SU-DHL-6 (cell line): ENCODE data around the gene WDR81.
"Not testable (repeated sequence)": the region's sequence is repeated elsewhere in the genome, so short reads cannot be mapped to it uniquely, and the experiment has no call there.

ENCODE experiments used
- H2AFZ ChIP-seq: fragments of 200-600 bp; sonication (generic); 2 replicates; pipeline ENCODE4 v1.6.1; 2014; ENCODE audit warnings: low read depth, mild to moderate bottlenecking, moderate library complexity, mixed read lengths, antibody characterized with exemption, low read length; ENCODE audit not compliant: severe bottlenecking
- H3F3A ChIP-seq: fragments of 200-600 bp; shearing (Covaris generic); 2 replicates; pipeline ENCODE4 v1.6.0; 2016; ENCODE audit warnings: antibody characterized with exemption, mild to moderate bottlenecking; ENCODE audit not compliant: insufficient read depth
- H3K27ac ChIP-seq: fragments of 200-600 bp; sonication (generic); 2 replicates; pipeline ENCODE4 v1.5.1; 2016; ENCODE audit warnings: low read depth, mild to moderate bottlenecking, low read length, moderate library complexity, mixed read lengths
- H3K27me3 ChIP-seq: fragments of 200-600 bp; sonication (generic), shearing (Covaris generic); 2 replicates; pipeline ENCODE4 v1.6.0; 2014; ENCODE audit warnings: mild to moderate bottlenecking, low read length
- H3K36me3 ChIP-seq: fragments of 200-600 bp; sonication (generic); 2 replicates; pipeline ENCODE4 v1.6.1; 2014; ENCODE audit warnings: mild to moderate bottlenecking, low read length, mixed read lengths
- H3K4me2 ChIP-seq: fragments of 300-600, 200-600 bp; shearing (Covaris generic), sonication (generic); 2 replicates; pipeline ENCODE4 v1.6.0; 2014; ENCODE audit warnings: low read length, low read depth, mild to moderate bottlenecking; ENCODE audit not compliant: poor library complexity, severe bottlenecking
- H3K4me3 ChIP-seq: fragments of 200-600 bp; sonication (generic); 2 replicates; pipeline ENCODE4 v1.5.1; 2014; ENCODE audit warnings: antibody characterized with exemption, low read length, mild to moderate bottlenecking, mixed read lengths; ENCODE audit not compliant: insufficient read depth, poor library complexity, severe bottlenecking
- H3K79me2 ChIP-seq: fragments of 200-600 bp; sonication (generic); 2 replicates; pipeline ENCODE4 v1.6.1; 2014; ENCODE audit warnings: mild to moderate bottlenecking, low read length, moderate library complexity; ENCODE audit not compliant: insufficient read depth
- H3K9ac ChIP-seq: fragments of 200-600 bp; sonication (generic); 2 replicates; pipeline ENCODE4 v1.7.0; 2014; ENCODE audit warnings: mild to moderate bottlenecking, low read length
- H3K9me2 ChIP-seq: fragments of 200-600 bp; sonication (generic); replicated peaks from 2 replicates; pipeline ENCODE4 v1.6.1; 2014; ENCODE audit warnings: low read length; ENCODE audit not compliant: insufficient read depth
- H3K9me3 ChIP-seq: fragments of 200-600 bp; sonication (generic); 2 replicates; pipeline ENCODE4 v1.6.1; 2014; ENCODE audit warnings: low read length, mixed read lengths; ENCODE audit not compliant: insufficient read depth
- H4K20me1 ChIP-seq: fragments of 200-600 bp; sonication (generic); 2 replicates; pipeline ENCODE4 v1.6.1; 2014; ENCODE audit warnings: low read depth, mild to moderate bottlenecking, antibody characterized with exemption, low read length, moderate library complexity, mixed read lengths
- EZH2phosphoT487 ChIP-seq: fragments of 200-600 bp; sonication (generic), shearing (Covaris generic); conservative IDR thresholded peaks from 2 replicates; pipeline ENCODE4 v1.6.1; 2018; ENCODE audit warnings: mild to moderate bottlenecking, antibody characterized with exemption, low read length, moderate library complexity, mixed read lengths
- TF ChIP-seq, protein P1 (sequence below): fragments of 200-600 bp; sonication (generic); IDR thresholded peaks from one replicate; pipeline ENCODE4 v1.5.1; 2017; ENCODE audit warnings: antibody characterized with exemption, mild to moderate bottlenecking, low read length, moderate library complexity; ENCODE audit not compliant: insufficient read depth, poor library complexity, severe bottlenecking

The WDR81 gene

DNA sequence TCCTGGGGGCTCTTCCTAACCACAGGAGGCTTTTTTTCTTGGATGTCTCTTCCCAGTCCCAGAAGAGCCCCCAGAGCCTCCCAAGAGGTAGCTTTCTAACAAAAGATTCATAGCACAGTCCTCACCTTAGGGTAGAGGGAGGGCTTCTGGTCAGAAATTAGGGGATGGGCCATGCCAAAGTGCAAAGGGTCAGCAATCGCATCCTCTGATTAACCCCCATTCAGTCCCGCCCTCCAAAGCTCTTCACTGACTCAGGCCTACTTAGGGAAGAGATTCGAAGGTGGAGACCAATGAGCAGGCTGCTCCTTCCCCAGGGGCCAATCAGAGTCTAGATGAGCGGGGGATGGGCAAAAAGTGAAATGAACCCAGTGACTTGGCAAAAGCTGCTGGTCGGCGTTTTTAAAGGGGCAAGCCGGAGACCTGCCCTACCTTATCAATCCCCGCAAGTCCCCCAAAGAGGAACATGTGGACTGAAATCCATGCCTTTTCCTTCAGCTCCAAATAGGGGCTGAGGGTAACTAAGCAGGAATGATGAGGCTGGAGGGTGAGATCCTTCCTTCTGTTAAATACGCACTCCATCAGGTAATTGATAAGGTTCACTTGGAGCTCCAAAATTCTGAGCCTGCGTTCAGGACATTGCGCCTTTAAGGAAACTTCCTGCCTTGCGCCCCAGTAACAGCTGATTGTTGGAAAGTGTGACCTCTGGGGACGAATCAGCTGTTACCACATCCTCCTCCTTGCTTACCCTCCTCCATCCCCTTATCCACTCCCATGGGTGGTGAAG lies 7.4 kb upstream of the WDR81 start:
- Histone ChIP-seq H3K4me3 (peak overlapping the region; percentile 69), H2AFZ (peak overlapping the region; percentile 36)

DNA sequence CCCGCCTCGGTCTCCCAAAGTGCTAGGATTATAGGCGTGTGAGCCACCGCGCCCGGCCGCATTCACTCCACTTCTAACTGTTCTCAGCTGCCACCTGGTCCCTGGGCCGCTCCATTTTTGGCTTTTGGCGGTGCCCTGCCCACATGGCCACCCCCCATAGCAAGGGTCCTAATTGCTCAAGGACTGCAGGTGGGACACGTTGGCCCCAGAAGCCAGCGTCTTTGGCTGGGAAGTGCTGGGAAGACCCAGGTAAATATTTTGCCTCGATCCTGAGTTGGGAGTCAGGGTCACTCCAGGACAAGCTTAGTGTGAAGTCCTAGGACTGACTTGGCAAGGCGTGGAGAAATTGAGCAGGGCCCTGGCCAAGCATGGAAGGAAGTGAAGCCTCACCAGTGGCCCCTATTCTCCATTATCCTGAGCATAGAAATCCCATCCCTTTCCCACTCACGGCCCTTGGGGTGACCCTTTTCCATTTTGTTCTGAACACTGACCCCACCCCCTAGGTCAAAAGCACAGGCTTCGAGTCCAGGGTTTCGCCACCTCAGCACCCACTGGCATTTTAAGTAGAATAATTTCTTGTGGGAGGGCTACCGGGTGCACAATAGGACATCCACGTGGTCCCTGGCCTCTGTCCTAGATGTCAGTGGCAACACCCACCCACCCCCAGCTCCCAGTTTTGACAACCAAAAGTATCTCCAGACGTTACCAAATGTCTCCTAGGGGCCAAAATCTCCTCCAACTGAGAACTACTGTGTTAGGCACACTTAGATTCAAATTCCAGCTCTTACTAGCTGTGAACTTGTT lies 5.9 kb upstream of the WDR81 start:
- Histone ChIP-seq H4K20me1 (no peaks in the 10 kb centered on the region), H2AFZ (no peak overlapping the region), H3K27me3 (no peaks in the 10 kb centered on the region), H3K9ac (no peak overlapping the region), H3K79me2 (no peaks in the 10 kb centered on the region), H3K9me3 (no peaks in the 10 kb centered on the region), H3F3A (peaks cover 16% of the 10 kb centered on the region; the same call in 1 of the 2 replicates), H3K4me2 (no peak overlapping the region), H3K4me3 (no peak overlapping the region), H3K9me2 (no peaks in the 10 kb centered on the region), H3K27ac (no peak overlapping the region), H3K36me3 (no peaks in the 10 kb centered on the region)
- no peak for TF ChIP-seq EZH2phosphoT487
- TF ChIP-seq, protein P1, sequence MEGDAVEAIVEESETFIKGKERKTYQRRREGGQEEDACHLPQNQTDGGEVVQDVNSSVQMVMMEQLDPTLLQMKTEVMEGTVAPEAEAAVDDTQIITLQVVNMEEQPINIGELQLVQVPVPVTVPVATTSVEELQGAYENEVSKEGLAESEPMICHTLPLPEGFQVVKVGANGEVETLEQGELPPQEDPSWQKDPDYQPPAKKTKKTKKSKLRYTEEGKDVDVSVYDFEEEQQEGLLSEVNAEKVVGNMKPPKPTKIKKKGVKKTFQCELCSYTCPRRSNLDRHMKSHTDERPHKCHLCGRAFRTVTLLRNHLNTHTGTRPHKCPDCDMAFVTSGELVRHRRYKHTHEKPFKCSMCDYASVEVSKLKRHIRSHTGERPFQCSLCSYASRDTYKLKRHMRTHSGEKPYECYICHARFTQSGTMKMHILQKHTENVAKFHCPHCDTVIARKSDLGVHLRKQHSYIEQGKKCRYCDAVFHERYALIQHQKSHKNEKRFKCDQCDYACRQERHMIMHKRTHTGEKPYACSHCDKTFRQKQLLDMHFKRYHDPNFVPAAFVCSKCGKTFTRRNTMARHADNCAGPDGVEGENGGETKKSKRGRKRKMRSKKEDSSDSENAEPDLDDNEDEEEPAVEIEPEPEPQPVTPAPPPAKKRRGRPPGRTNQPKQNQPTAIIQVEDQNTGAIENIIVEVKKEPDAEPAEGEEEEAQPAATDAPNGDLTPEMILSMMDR: no peak

More for the DNA sequence above, 7.4 kb upstream of the WDR81 start:
- H3K9me2 ChIP-seq: no peaks in the 10 kb centered on the region
- no peaks in the 10 kb centered on the region for H3K9me3 ChIP-seq
- H3F3A ChIP-seq: 0 out of 2 replicates have a peak, but pooled peaks cover 10% of the 10 kb centered on the region
- H4K20me1 ChIP-seq: no peaks in the 10 kb centered on the region
- peak overlapping the region; percentile 85 for H3K27ac ChIP-seq
- no peaks in the 10 kb centered on the region for H3K79me2 ChIP-seq
- peak overlapping the region; percentile 67 for H3K4me2 ChIP-seq
- H3K36me3 ChIP-seq: no peaks in the 10 kb centered on the region
- H3K27me3 ChIP-seq: no peaks in the 10 kb centered on the region
- TF ChIP-seq EZH2phosphoT487: no peak
- TF ChIP-seq, protein P1: no peak
- peak overlapping the region; percentile 78 for H3K9ac ChIP-seq

DNA sequence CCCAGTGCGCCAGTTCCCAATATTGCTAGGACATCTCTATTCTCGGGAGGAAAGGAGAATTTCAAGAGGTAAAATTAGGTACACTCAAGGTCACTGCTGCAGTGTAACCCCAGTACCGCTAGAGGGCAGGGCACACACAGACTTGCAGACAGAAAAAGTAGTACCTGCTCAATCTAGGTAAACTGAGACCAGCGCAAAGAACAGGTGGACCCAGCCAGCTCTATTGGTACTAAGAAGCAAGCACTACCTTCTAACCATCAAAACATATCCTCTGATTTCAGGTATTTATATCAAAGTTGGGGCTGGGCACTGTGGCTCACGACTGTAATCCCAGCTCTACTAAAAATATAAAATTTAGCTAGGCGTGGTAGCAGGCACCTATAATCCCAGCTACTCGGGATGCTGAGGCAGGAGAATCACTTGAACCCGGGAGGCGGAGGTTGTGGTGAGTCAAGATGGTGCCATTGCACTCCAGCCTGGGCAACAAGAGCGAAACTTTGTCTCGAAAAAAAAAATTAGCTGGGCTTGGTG lies 3.6 kb upstream of the WDR81 start:
- Histone ChIP-seq H3K79me2 (peaks cover 11% of the 10 kb centered on the region; the same call in 1 of the 2 replicates), H3K9me3 (no peaks in the 10 kb centered on the region), H3K9me2 (no peaks in the 10 kb centered on the region), H2AFZ (peak overlapping the region; percentile 3), H3K4me2 (peak overlapping the region; percentile 43), H3K36me3 (no peaks in the 10 kb centered on the region), H4K20me1 (no peaks in the 10 kb centered on the region), H3K9ac (no peak overlapping the region), H3K4me3 (no peak overlapping the region), H3F3A (peaks cover 20% of the 10 kb centered on the region; the same call in 1 of the 2 replicates), H3K27me3 (no peaks in the 10 kb centered on the region), H3K27ac (no peak overlapping the region)
- TF ChIP-seq, protein P1: peak; percentile 91
- no peak for TF ChIP-seq EZH2phosphoT487

DNA sequence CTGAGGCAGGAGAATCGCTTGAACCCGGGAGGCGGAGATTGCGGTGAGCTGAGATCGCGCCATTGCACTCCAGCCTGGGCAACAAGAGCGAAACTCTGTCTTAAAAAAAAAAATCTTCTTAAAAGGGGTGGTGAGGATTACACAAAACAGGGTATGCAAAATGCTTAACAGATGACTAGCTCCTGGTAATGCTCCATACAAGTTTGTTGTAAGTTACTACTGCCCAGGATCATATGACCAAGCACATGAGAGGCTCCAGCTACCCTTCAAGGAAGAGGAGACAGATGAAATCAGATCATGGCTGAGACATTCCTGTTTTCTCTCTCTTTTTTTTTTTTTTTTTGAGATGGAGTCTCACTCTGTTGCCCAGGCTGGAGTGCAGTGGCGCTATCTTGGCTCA lies 2.5 kb upstream of the WDR81 start:
- not testable (repeated sequence) for H3K9ac ChIP-seq, H3K9me3 ChIP-seq, H3K4me3 ChIP-seq, H3K9me2 ChIP-seq, H3K4me2 ChIP-seq, H4K20me1 ChIP-seq, H3K36me3 ChIP-seq, H3K27me3 ChIP-seq, H3K27ac ChIP-seq, H2AFZ ChIP-seq
- Histone ChIP-seq H3F3A (peaks cover 20% of the 10 kb centered on the region; the same call in 1 of the 2 replicates), H3K79me2 (peaks cover 19% of the 10 kb centered on the region; the same call in 1 of the 2 replicates)
